Gastrocnemius medialis (tissue), 4 donors: ENCODE data around the gene TUSC2. TPM values are rescaled to one million over a fixed set of nuclear protein-coding genes. Genes with fewer than 3 reads are reported as not detected.

ENCODE experiments used
- ATAC-seq, 2 donors: fragments of 150-250 bp; one replicate each; pipeline ENCODE4 v1.9.1; 2016
- DNase-seq, 2 donors: peaks; one replicate each; pipeline ENCODE4 v3.0.0-alpha.2; 2019
- H3K27ac ChIP-seq, 4 donors: fragments of 200-600 bp; sonication (generic); 1 replicate in 1 of 4; 2 replicates in 3 of 4; pipeline ENCODE4 v1.5.1; 2016 to 2018; ENCODE audit warnings: mild to moderate bottlenecking in 2 of 4, moderate library complexity in 1 of 4
- H3K27me3 ChIP-seq, 3 donors: fragments of 200-600 bp; sonication (generic) in 2 of 3; 1 replicate in 1 of 3; 2 replicates in 2 of 3; pipeline versions ENCODE4 v1.5.1 to v1.6.0; 2016 to 2019; ENCODE audit warnings: mild to moderate bottlenecking in 1 of 3, moderate library complexity in 1 of 3
- H3K36me3 ChIP-seq, 2 donors: fragments of 200-600 bp; sonication (generic) in 1 of 2; one replicate each; pipeline ENCODE4 v1.5.1; 2017 to 2018
- H3K4me1 ChIP-seq, 2 donors: fragments of 200-600 bp; sonication (generic) in 1 of 2; one replicate each; pipeline ENCODE4 v1.5.1; 2016 to 2017; ENCODE audit warnings: mild to moderate bottlenecking in 2 of 2
- H3K4me3 ChIP-seq, 4 donors: fragments of 200-600 bp; sonication (generic) in 3 of 4; 1 replicate in 1 of 4; 2 replicates in 3 of 4; pipeline ENCODE4 v1.5.1; 2016 to 2019; ENCODE audit warnings: mild to moderate bottlenecking in 2 of 4
- H3K9me3 ChIP-seq, 3 donors: fragments of 200-600 bp; sonication (generic) in 2 of 3; 1 replicate in 1 of 3; 2 replicates in 2 of 3; pipeline ENCODE4 v1.5.1; 2016 to 2019
- CTCF ChIP-seq, 5 experiments: fragments of 450-650 bp in 3 of 5; fragments of 200-600 bp in 2 of 5; sonication (generic) in 2 of 5; IDR thresholded peaks in 4 of 5; conservative IDR thresholded peaks in 1 of 5; 1 replicate in 4 of 5; 2 replicates in 1 of 5; pipeline ENCODE4 v1.5.1; 2016 to 2019; ENCODE audit warnings: antibody characterized with exemption in 5 of 5, mild to moderate bottlenecking in 3 of 5, moderate library complexity in 3 of 5
- POLR2A ChIP-seq, 2 donors: fragments of 450-650 bp; IDR thresholded peaks; one replicate each; pipeline ENCODE4 v1.6.1; 2017; ENCODE audit warnings: antibody characterized with exemption in 2 of 2, mild to moderate bottlenecking in 2 of 2, moderate library complexity in 2 of 2
- in situ Hi-C, 4 donors: fragments of 200-750 bp; cut with MboI; loops; one replicate each; pipeline versions ENCODE4 v1.15.0 to v1.8.0; 2017; ENCODE audit warnings: low sequenced_read_pairs in 4 of 4
- intact Hi-C: fragments of 100-400 bp; cut with DNase I; formaldehyde crosslinking; loops from one replicate; pipeline ENCODE4 v1.15.1; 2023; ENCODE audit warnings: low total_unique reads
- total RNA-seq, 4 donors: library from RNA; depleted of rRNA; stranded (reverse); fragments of >200 nt; gene quantifications; one replicate each; pipeline versions ENCODE4 v1.1.0 to v1.2.3, GENCODE V29; 2016

TUSC2 gene
- total RNA-seq, 4 donors from 2014 or later: 38.5 to 72.7 (median 51.5) TPM

DNA sequence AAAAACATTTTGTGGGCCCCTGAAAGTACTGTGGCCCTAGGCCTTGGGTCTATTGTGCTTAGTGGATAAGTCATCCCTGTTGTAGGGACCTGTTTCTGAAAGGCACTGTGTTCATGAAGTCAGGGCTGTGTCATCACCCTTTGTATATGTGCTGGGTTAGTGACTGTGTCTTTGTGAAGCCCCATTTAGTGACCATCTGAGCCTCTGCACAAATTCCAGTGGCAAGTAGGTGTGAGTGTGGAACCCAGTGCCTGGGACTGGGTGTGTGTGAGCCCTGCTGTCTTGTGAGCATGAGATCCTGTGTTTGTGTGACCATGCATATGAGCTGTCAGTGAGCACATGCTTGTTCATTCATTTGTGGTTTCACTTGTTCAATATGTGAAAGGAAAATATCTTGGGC lies 23.4 kb downstream of the TUSC2 start:
- TF ChIP-seq CTCF (IDR thresholded peaks at IDR 0.05 in 4 of 5, conservative IDR thresholded peaks at IDR 0.05 in 1 of 5) (no peak), POLR2A (IDR thresholded peaks at IDR 0.05) (no peak)
- no peak overlapping the region for H3K4me3 ChIP-seq
- no peaks in the 10 kb centered on the region for H3K9me3 ChIP-seq
- DNase-seq: no peak
- H3K27ac ChIP-seq: no peak overlapping the region
- H3K27me3 ChIP-seq: no peaks in the 10 kb centered on the region
- intact Hi-C loops (no loop called here), in situ Hi-C loops (no loop called here)
- no peak for ATAC-seq
- H3K36me3 ChIP-seq: no peaks in the 10 kb centered on the region
- peaks cover 21 to 37% of the 10 kb centered on the region in 2 donors for H3K4me1 ChIP-seq

DNA sequence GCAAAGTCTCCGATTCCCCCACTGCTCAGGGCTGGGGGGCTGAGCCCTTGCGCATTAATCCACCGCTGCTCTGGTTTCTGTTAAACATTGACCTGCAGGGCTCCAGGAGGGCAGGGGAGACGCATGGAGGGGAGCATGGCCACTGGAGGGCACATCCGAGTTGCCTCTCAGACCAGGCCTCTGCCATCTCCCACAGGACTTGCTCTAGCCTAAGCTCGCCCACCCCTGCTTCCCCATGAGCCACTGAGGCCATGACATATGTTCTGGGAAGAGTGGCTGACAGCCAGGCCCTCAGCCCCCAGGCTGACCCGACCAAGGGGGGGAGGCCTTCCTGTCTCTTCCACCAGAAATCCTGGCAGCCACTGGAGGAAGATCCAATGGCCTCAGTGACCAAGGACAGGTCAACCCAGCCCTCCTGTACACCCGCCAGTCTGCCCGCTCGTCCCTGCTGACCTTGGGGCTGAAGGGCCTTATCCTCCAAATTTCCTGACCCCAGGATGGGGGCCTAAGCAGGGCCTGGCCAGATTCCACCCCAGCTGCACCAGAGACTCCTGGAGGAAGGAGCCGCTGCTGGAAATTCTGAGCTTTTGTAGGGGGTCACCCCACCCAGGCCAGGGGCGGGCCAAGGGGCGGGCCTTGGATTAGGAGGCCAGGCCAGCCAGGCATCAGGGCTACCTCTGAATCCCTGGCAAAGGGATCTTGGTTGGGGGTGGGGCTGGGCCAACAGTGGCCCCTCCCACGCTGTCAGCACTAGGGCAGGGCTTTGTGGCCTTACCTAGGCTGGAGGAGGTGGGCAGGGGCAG lies 24.8 kb downstream of the TUSC2 start, which contains the start of gene HYAL1:
HYAL1 (minus strand) TSS at position 562 of the 803 bp plus-strand sequence. CDS start 618 bp downstream, outside the sequence.
- ATAC-seq: no peak
- Histone ChIP-seq H3K4me1 (peaks cover 28 to 44% of the 10 kb centered on the region in 2 donors), H3K27me3 (no peaks in the 10 kb centered on the region), H3K27ac (peak within 1 kb of the TSS; percentile 85 to 91 (median 88)), H3K36me3 (no peaks in the 10 kb centered on the region), H3K9me3 (no peaks in the 10 kb centered on the region), H3K4me3 (peak within 1 kb of the TSS; percentile 45 to 52 (median 49))
- intact Hi-C loops: no loop called here
- peak in 1 of 2 donors; percentile 72 for DNase-seq
- in situ Hi-C loops: no loop called here
- peak in 4 of 5 experiments; percentile 16 to 38 (median 21) for TF ChIP-seq CTCF (IDR thresholded peaks at IDR 0.05 in 4 of 5, conservative IDR thresholded peaks at IDR 0.05 in 1 of 5)
- peak; percentile 44 to 55 for TF ChIP-seq POLR2A (IDR thresholded peaks at IDR 0.05)

DNA sequence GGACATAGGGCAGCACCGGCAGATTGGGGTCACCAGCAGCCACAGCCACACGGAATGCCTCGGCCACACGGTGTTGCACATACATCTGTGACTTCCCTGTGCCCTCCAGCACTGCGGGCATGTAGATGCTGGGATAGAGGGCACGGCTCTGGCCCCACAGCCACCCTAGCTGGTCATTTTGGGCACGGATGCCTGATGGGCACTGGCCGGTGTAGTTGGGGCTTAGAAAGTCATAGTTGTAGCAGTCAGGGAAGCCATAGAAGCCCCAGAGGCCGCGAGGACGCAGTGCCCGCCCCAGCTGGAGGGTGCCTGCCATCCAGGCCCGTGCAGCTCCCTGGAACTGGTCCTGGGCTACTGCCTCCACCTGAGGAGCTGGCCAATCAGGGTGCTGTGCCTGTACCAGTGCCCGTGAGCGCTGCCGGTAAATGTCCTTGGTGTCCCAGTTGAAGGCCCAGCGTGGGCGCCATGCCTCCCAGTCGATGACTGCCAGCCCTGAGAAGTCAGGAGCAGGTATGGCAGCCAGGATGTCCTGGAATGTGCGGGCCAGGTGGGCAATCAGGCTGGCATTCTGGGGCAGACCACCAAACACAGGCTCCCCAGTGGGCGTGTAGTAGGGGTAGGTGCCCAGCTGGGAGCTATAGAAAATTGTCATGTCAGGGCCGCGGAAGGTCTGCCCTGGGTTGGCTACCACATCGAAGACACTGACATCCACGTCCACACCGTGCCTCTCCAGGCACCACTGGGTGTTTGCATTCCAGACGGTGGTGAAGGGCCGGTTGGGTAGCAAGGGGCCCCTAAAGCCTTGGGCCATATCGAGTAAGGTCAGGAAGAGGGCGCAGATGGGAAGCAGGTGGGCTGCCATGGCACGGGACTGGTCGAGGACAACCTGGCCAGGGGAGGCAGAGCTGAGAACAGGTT lies 25.7 kb downstream of the TUSC2 start:
- ATAC-seq (no peak), DNase-seq (no peak)
- Histone ChIP-seq H3K4me1 (peaks cover 29 to 48% of the 10 kb centered on the region in 2 donors), H3K9me3 (no peaks in the 10 kb centered on the region), H3K4me3 (peak overlapping the region; percentile 45 to 52 (median 49)), H3K27ac (peak overlapping the region; percentile 85 to 91 (median 88)), H3K27me3 (no peaks in the 10 kb centered on the region), H3K36me3 (no peaks in the 10 kb centered on the region)
- TF ChIP-seq POLR2A (IDR thresholded peaks at IDR 0.05) (no peak), CTCF (IDR thresholded peaks at IDR 0.05 in 4 of 5, conservative IDR thresholded peaks at IDR 0.05 in 1 of 5) (no peak)
- in situ Hi-C loops (no loop called here), intact Hi-C loops (no loop called here)

- peaks cover 29 to 48% of the 10 kb centered on the region in 2 donors for H3K4me1 ChIP-seq
- peak overlapping the region; percentile 85 to 91 (median 88) for H3K27ac ChIP-seq
- in situ Hi-C loops: no loop called here
- no peaks in the 10 kb centered on the region for H3K27me3 ChIP-seq
- ATAC-seq: no peak
- TF ChIP-seq POLR2A (IDR thresholded peaks at IDR 0.05) (no peak), CTCF (IDR thresholded peaks at IDR 0.05 in 4 of 5, conservative IDR thresholded peaks at IDR 0.05 in 1 of 5) (peak in 1 of 5 experiments; percentile 15)
- H3K4me3 ChIP-seq: peak overlapping the region in 3 of 4 donors; percentile 60 to 71 (median 61)
- intact Hi-C loops: loop anchor here (2.0 kb wide), 1 partner anchor 20 kb away; no protein-coding TSS in a partner anchor
- H3K36me3 ChIP-seq: peaks cover 0 to 5% of the 10 kb centered on the region in 2 donors
- DNase-seq: no peak
- H3K9me3 ChIP-seq: no peaks in the 10 kb centered on the region
Measured at GRCh38 chr3:50300681-50301254, 27.3 kb downstream of the TUSC2 start.
